Ovary (tissue), 3 donors: ENCODE measurements around the gene PLSCR1.

Experiments used
- CTCF ChIP-seq, 3 donors: fragments of 450-650 bp in 2 of 3; fragments of 200-600 bp in 1 of 3; IDR thresholded peaks; one replicate each; pipeline versions ENCODE4 v1.5.1 to v1.8.0; 2016 to 2022; ENCODE audit warnings: antibody characterized with exemption in 3 of 3, mild to moderate bottlenecking in 1 of 3
- POLR2A ChIP-seq: fragments of 450-650 bp; IDR thresholded peaks from one replicate; pipeline ENCODE4 v1.6.1; 2017; ENCODE audit warnings: antibody characterized with exemption, mild to moderate bottlenecking, moderate library complexity
- donor health status: DM: no; HTN: no; CAD: no.

GRCh38 chr3:146523531-146523930, 20.9 kb downstream of the PLSCR1 start:
- TF ChIP-seq POLR2A = no peak
- no peak for TF ChIP-seq CTCF (IDR thresholded peaks at IDR 0.05)
